K562 (cell line): ENCODE results near the gene GPATCH4. TPM values are rescaled to one million over a fixed set of nuclear protein-coding genes. Genes with fewer than 3 reads are reported as not detected.

Experiments used
- ATAC-seq: fragments of 200-7000 bp; cut with Tn5 transposase; 3 replicates; pipeline ENCODE4 v1.9.1; 2020; ENCODE audit warnings: moderate library complexity
- BruUV-seq: library from RNA; stranded (reverse); fragments of 400-500 nt; replicated peaks from 2 replicates; lab custom pipeline; 2021; lab: Mats Ljungman, UMichigan
- CTCF ChIA-PET: fragments of 300-600 bp; formaldehyde crosslinking; extraction: SDS; loops from one replicate; lab custom pipeline; 2021; ENCODE audit warnings: low intra/inter-chr PET ratio; lab: Yijun Ruan, JAX
- POLR2A ChIA-PET: fragments of 300-600, 350-650 bp; sonication (Branson Sonifier 250); formaldehyde crosslinking; extraction: SDS; loops from one replicate; lab custom pipeline; 2021; ENCODE audit warnings: antibody characterized with exemption, inconsistent platforms; lab: Yijun Ruan, JAX
- DNase-seq, 4 experiments: peaks; one replicate each; pipeline versions ENCODE4 v3.0.0 to v3.0.0-alpha.2; 2011 to 2018; ENCODE audit warnings: low spot score in 3 of 4, mixed read lengths in 3 of 4; ENCODE audit errors: extremely low read depth in 1 of 4
- FAIRE-seq: peaks from 2 replicates; lab custom pipeline; 2011; peaks lifted over from hg19 to GRCh38; lab: Jason Lieb, UNC
- H2AFZ ChIP-seq: 2 replicates; pipeline ENCODE4 v1.6.0; 2011; ENCODE audit warnings: low read depth, low read length, control low read depth, inconsistent platforms
- H3K27ac ChIP-seq: fragments of 200-600 bp; 3 replicates; pipeline ENCODE4 v1.8.0; 2011; ENCODE audit warnings: low read depth, mild to moderate bottlenecking, control low read depth, inconsistent platforms, low read length, moderate library complexity, mixed read lengths; ENCODE audit errors: extremely low read depth
- H3K27me3 ChIP-seq, 2 experiments: fragments of 300-600 bp in 1 of 2; 2 replicates in 1 of 2; 3 replicates in 1 of 2; pipeline versions ENCODE4 v1.6.0 to v1.8.0; 2011; ENCODE audit warnings: inconsistent platforms in 2 of 2, low read length in 2 of 2, mild to moderate bottlenecking in 1 of 2, mixed read lengths in 1 of 2, moderate library complexity in 1 of 2; ENCODE audit not compliant: control insufficient read depth in 2 of 2, insufficient read depth in 2 of 2
- H3K36me3 ChIP-seq: fragments of 300-600 bp; 3 replicates; pipeline ENCODE4 v1.8.0; 2011; ENCODE audit warnings: mild to moderate bottlenecking, low read length, inconsistent platforms; ENCODE audit not compliant: control insufficient read depth, insufficient read depth
- H3K4me1 ChIP-seq, 2 experiments: fragments of 200-600 bp in 1 of 2; replicated peaks in 1 of 2; 2 replicates in 1 of 2; 3 replicates in 1 of 2; pipeline versions ENCODE4 v1.5.1 to v1.8.0; 2011; ENCODE audit warnings: inconsistent platforms in 2 of 2, low read length in 2 of 2, mild to moderate bottlenecking in 1 of 2, mixed read lengths in 1 of 2, moderate library complexity in 1 of 2; ENCODE audit not compliant: control insufficient read depth in 2 of 2, insufficient read depth in 2 of 2
- H3K4me2 ChIP-seq: 2 replicates; pipeline ENCODE4 v1.6.1; 2011; ENCODE audit warnings: low read length, control low read depth, inconsistent platforms, mixed read lengths; ENCODE audit not compliant: insufficient read depth
- H3K4me3 ChIP-seq: fragments of 200-600 bp; sonication (generic), shearing (Covaris generic); 2 replicates; pipeline ENCODE4 v1.5.1; 2016; ENCODE audit warnings: control low read depth, inconsistent platforms
- H3K79me2 ChIP-seq: fragments of 200-600 bp; 3 replicates; pipeline ENCODE4 v1.8.0; 2011; ENCODE audit warnings: low read length, inconsistent platforms; ENCODE audit not compliant: control insufficient read depth, insufficient read depth
- H3K9ac ChIP-seq, 2 experiments: 2 replicates each; pipeline versions ENCODE4 v1.6.0 to v1.6.1; 2011; ENCODE audit warnings: low read depth in 2 of 2, low read length in 2 of 2, control low read depth in 1 of 2, inconsistent platforms in 1 of 2, mild to moderate bottlenecking in 1 of 2, mixed read lengths in 1 of 2; ENCODE audit not compliant: insufficient read depth in 1 of 2
- H3K9me1 ChIP-seq: one replicate; pipeline ENCODE4 v1.6.0; 2011; ENCODE audit warnings: inconsistent platforms, mild to moderate bottlenecking, low read length, moderate library complexity; ENCODE audit not compliant: control insufficient read depth, insufficient read depth
- H3K9me3 ChIP-seq: replicated peaks from 2 replicates; pipeline ENCODE4 v1.5.1; 2011; ENCODE audit warnings: low read depth, low read length, inconsistent platforms; ENCODE audit not compliant: control insufficient read depth, insufficient read depth
- H4K20me1 ChIP-seq: replicated peaks from 2 replicates; pipeline ENCODE4 v1.6.1; 2011; ENCODE audit warnings: low read length, inconsistent platforms, mixed read lengths; ENCODE audit not compliant: control insufficient read depth, insufficient read depth
- BRD9 ChIP-seq: fragments of 450-650 bp; IDR thresholded peaks from 2 replicates; pipeline ENCODE4 v1.6.1; 2018; ENCODE audit warnings: low read depth; ENCODE audit not compliant: partially characterized antibody
- FOXJ2 ChIP-seq: fragments of 200-800 bp; sonication (Bioruptor generic); IDR thresholded peaks from 2 replicates; pipeline ENCODE4 v1.6.1; 2016; ENCODE audit warnings: missing genetic modification characterization, missing compliant biosample characterization
- HSF4 ChIP-seq: fragments of 250-450 bp; sonication (Bioruptor Pico); IDR thresholded peaks from 2 replicates; pipeline ENCODE4 v2.1.2; 2022; ENCODE audit warnings: mild to moderate bottlenecking, moderate library complexity, borderline replicate concordance
- KLF6 ChIP-seq: fragments of 250-450 bp; sonication (Bioruptor Pico); IDR thresholded peaks from 2 replicates; pipeline ENCODE4 v1.4.0; 2020; ENCODE audit warnings: mild to moderate bottlenecking, moderate library complexity, borderline replicate concordance
- MED1 ChIP-seq: sonication (generic); formaldehyde crosslinking; IDR thresholded peaks from 2 replicates; pipeline ENCODE4 v1.8.1; 2023; ENCODE audit warnings: missing genetic modification reagents, borderline replicate concordance
- NR2C1 ChIP-seq, 2 experiments: fragments of 450-650 bp; IDR thresholded peaks; 2 replicates each; pipeline ENCODE4 v1.6.1; 2017; ENCODE audit warnings: mild to moderate bottlenecking in 2 of 2, antibody characterized with exemption in 1 of 2, inconsistent platforms in 1 of 2, missing compliant biosample characterization in 1 of 2, missing genetic modification characterization in 1 of 2
- POLR2G ChIP-seq: fragments of 200-400 bp; formaldehyde crosslinking; IDR thresholded peaks from 2 replicates; pipeline ENCODE4 v1.6.1; 2017; ENCODE audit warnings: low read depth, mild to moderate bottlenecking, antibody characterized with exemption, low read length, moderate library complexity
- POLR3G ChIP-seq: IDR thresholded peaks from 2 replicates; pipeline ENCODE4 v1.6.1; 2011; ENCODE audit not compliant: insufficient read length, insufficient replicate concordance; ENCODE audit errors: extremely low read depth
- RAD51 ChIP-seq: fragments of 450-650 bp; IDR thresholded peaks from 2 replicates; pipeline ENCODE4 v1.7.1; 2016; ENCODE audit warnings: low read depth, mild to moderate bottlenecking, borderline replicate concordance
- WGBS: fragments of 100-300 bp; shearing (Covaris generic); methylation state at CpG from one replicate; pipeline ENCODE4 v1.1.6; 2016; ENCODE audit warnings: low coverage, mixed read lengths; ENCODE audit not compliant: insufficient coverage; ENCODE audit errors: missing lambda C conversion rate; 5-methylcytosine and 5-hydroxymethylcytosine counted together
- in situ Hi-C: fragments of 300-500 bp; cut with MboI; formaldehyde crosslinking; loops from 4 replicates; pipeline ENCODE4 v1.15.0; 2018; ENCODE audit warnings: inconsistent platforms, mixed read lengths
- intact Hi-C: fragments of 100-400 bp; cut with micrococcal nuclease; formaldehyde crosslinking; loops from 2 replicates; pipeline ENCODE4 v1.14.2; 2022
- polyA plus RNA-seq, 8 experiments: library from polyadenylated mRNA; depleted of rRNA in 4 of 8; stranded (reverse) in 5 of 8; unstranded in 3 of 8; fragments of >200 nt; fragmentation: Nextera tagmentation in 2 of 8; fragmentation: Illumina TruSeq in 1 of 8; extraction: Ambion mirVana in 2 of 8; extraction: Trizol in 1 of 8; gene quantifications; 2 replicates each; pipeline versions ENCODE4 v1.2.1 to v1.2.3, GENCODE V29; 2011 to 2014; ENCODE audit warnings: inconsistent platforms in 1 of 8, missing spikeins in 1 of 8
- total RNA-seq, 7 experiments: library from RNA; depleted of rRNA in 6 of 7; stranded (reverse); fragments of >200 nt in 6 of 7; fragmentation: Illumina TruSeq in 2 of 7; extraction: Trizol in 2 of 7; gene quantifications; 2 replicates each; pipeline versions ENCODE4 v1.2.1 to v1.2.3, GENCODE V29; 2011 to 2021; ENCODE audit warnings: low replicate concordance in 1 of 7
- TF ChIP-seq, protein P1 (sequence below): fragments of 450-650 bp; IDR thresholded peaks from one replicate; pipeline ENCODE4 v1.6.1; 2018; ENCODE audit warnings: mild to moderate bottlenecking, moderate library complexity; ENCODE audit not compliant: partially characterized antibody
- TF ChIP-seq, protein P2 (sequence below): fragments of 450-650 bp; IDR thresholded peaks from 2 replicates; pipeline ENCODE4 v1.6.1; 2018; ENCODE audit warnings: mild to moderate bottlenecking, low read depth; ENCODE audit not compliant: partially characterized antibody
- TF ChIP-seq, protein P3 (sequence below): sonication (generic); formaldehyde crosslinking; IDR thresholded peaks from 2 replicates; pipeline ENCODE4 v1.8.0; 2023; ENCODE audit warnings: mild to moderate bottlenecking, missing genetic modification reagents

The GPATCH4 gene
- total and polyA plus RNA-seq, 9 of the 15 experiments (the other 6 are each of a cell fraction or from before 2014, with no cell fraction given): 43.7 to 105 (median 76.5) TPM

DNA sequence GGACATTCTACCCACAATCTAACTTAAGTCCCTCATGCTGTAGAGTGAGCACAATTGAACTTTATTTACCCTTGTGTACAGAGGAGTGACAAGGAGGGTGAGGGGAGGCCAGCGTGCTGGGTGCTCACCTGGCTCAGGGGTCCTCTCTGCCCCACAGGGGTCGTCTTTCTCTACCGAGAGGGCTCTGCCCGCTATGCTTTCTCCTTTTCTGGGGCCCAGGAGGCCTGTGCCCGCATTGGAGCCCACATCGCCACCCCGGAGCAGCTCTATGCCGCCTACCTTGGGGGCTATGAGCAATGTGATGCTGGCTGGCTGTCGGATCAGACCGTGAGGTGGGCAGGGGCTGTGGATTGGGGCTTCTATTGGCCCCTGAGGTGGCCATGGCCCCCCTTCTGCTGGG, 46.1 kb upstream of the GPATCH4 start:
- Histone ChIP-seq H3K4me2 (no peak overlapping the region), H3K4me3 (no peak overlapping the region), H3K27me3 (no peaks in the 10 kb centered on the region), H4K20me1 (peaks cover 65% of the 10 kb centered on the region), H2AFZ (no peak overlapping the region), H3K4me1 (peaks cover 0 to 27% of the 10 kb centered on the region in 2 experiments; a peak in 3 of 5 replicates)
- no peak for DNase-seq
- intact Hi-C loops: no loop called here
- CTCF ChIA-PET: no interaction called here
- no peak for ATAC-seq
- 76% methylated on average over 4 of the region's 10 CpGs for WGBS
- no TSS peak for BruUV-seq
- FAIRE-seq: no peak
- TF ChIP-seq NR2C1 (IDR thresholded peaks at IDR 0.05) (0 out of 2 replicates have a peak, but pooled peaks have one; percentile 10), NR2C1 (tag; IDR thresholded peaks at IDR 0.05) (no peak), KLF6 (no peak), RAD51 (no peak), POLR3G (no peak), POLR2G (peak; percentile 40), HSF4 (CRISPR knock-in tag) (no peak), FOXJ2 (tag) (no peak), BRD9 (no peak), MED1 (CRISPR knock-in tag) (no peak)
- TF ChIP-seq, protein P1, sequence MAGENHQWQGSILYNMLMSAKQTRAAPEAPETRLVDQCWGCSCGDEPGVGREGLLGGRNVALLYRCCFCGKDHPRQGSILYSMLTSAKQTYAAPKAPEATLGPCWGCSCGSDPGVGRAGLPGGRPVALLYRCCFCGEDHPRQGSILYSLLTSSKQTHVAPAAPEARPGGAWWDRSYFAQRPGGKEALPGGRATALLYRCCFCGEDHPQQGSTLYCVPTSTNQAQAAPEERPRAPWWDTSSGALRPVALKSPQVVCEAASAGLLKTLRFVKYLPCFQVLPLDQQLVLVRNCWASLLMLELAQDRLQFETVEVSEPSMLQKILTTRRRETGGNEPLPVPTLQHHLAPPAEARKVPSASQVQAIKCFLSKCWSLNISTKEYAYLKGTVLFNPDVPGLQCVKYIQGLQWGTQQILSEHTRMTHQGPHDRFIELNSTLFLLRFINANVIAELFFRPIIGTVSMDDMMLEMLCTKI: no peak
- TF ChIP-seq, protein P2, sequence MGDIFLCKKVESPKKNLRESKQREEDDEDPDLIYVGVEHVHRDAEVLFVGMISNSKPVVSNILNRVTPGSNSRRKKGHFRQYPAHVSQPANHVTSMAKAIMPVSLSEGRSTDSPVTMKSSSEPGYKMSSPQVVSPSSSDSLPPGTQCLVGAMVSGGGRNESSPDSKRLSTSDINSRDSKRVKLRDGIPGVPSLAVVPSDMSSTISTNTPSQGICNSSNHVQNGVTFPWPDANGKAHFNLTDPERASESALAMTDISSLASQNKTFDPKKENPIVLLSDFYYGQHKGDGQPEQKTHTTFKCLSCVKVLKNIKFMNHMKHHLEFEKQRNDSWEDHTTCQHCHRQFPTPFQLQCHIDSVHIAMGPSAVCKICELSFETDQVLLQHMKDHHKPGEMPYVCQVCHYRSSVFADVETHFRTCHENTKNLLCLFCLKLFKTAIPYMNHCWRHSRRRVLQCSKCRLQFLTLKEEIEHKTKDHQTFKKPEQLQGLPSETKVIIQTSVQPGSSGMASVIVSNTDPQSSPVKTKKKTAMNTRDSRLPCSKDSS: no peak
- TF ChIP-seq, protein P3, sequence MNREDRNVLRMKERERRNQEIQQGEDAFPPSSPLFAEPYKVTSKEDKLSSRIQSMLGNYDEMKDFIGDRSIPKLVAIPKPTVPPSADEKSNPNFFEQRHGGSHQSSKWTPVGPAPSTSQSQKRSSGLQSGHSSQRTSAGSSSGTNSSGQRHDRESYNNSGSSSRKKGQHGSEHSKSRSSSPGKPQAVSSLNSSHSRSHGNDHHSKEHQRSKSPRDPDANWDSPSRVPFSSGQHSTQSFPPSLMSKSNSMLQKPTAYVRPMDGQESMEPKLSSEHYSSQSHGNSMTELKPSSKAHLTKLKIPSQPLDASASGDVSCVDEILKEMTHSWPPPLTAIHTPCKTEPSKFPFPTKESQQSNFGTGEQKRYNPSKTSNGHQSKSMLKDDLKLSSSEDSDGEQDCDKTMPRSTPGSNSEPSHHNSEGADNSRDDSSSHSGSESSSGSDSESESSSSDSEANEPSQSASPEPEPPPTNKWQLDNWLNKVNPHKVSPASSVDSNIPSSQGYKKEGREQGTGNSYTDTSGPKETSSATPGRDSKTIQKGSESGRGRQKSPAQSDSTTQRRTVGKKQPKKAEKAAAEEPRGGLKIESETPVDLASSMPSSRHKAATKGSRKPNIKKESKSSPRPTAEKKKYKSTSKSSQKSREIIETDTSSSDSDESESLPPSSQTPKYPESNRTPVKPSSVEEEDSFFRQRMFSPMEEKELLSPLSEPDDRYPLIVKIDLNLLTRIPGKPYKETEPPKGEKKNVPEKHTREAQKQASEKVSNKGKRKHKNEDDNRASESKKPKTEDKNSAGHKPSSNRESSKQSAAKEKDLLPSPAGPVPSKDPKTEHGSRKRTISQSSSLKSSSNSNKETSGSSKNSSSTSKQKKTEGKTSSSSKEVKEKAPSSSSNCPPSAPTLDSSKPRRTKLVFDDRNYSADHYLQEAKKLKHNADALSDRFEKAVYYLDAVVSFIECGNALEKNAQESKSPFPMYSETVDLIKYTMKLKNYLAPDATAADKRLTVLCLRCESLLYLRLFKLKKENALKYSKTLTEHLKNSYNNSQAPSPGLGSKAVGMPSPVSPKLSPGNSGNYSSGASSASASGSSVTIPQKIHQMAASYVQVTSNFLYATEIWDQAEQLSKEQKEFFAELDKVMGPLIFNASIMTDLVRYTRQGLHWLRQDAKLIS (CRISPR knock-in tag): no peak
- TF ChIP-seq, all 486 proteins: peak for 2
- no peak overlapping the region for H3K27ac ChIP-seq
- peaks cover 6% of the 10 kb centered on the region for H3K9me1 ChIP-seq
- H3K79me2 ChIP-seq: no peaks in the 10 kb centered on the region
- no peaks in the 10 kb centered on the region for H3K9me3 ChIP-seq
- in situ Hi-C loops: no loop called here
- H3K36me3 ChIP-seq: peaks cover 59% of the 10 kb centered on the region
- POLR2A ChIA-PET: interaction anchor here (1.3 kb wide), 1 partner anchor 30 kb away, joined by 3 read pairs; no protein-coding TSS in a partner anchor
- H3K9ac ChIP-seq: peak overlapping the region in 1 of 2 experiments; percentile 29; a peak in 1 of 4 replicates
